Activated CD4-positive, alpha-beta T cell treated with anti-CD3 and anti-CD28 coated beads, Interleukin-2, amount 10 ng/mL, durations not matched to agents 24 days and 14 days (primary cell): Measurements from ENCODE around the gene JUN. TPM values are rescaled to one million over a fixed set of nuclear protein-coding genes. Genes with fewer than 3 reads are reported as not detected.

ENCODE experiments used
- DNase-seq: peaks from one replicate; pipeline ENCODE4 v3.0.0; 2022
- H3K27ac Mint-ChIP-seq: one replicate; pipeline ENCODE4 v1.8.0; 2022; ENCODE audit warnings: mild to moderate bottlenecking, mixed read lengths
- H3K27me3 Mint-ChIP-seq: one replicate; pipeline ENCODE4 v1.8.0; 2022; ENCODE audit warnings: mixed read lengths
- H3K36me3 Mint-ChIP-seq: one replicate; pipeline ENCODE4 v1.8.0; 2022; ENCODE audit warnings: low read depth, mild to moderate bottlenecking, mixed read lengths
- H3K4me1 Mint-ChIP-seq: one replicate; pipeline ENCODE4 v1.8.0; 2021; ENCODE audit warnings: mixed read lengths
- H3K4me3 Mint-ChIP-seq: one replicate; pipeline ENCODE4 v1.8.0; 2022; ENCODE audit warnings: mild to moderate bottlenecking, moderate library complexity, mixed read lengths
- H3K9me3 Mint-ChIP-seq: one replicate; pipeline ENCODE4 v1.8.0; 2021; ENCODE audit warnings: mixed read lengths
- intact Hi-C: fragments of 100-400 bp; cut with micrococcal nuclease; formaldehyde crosslinking; loops from one replicate; pipeline ENCODE4 v1.15.1; 2023
- total RNA-seq: library from RNA; stranded (reverse); gene quantifications from 2 replicates; pipeline ENCODE4 v1.2.3, GENCODE V29; 2022

The JUN gene
- total RNA-seq, 1 donor from 2014 or later: 51.6 TPM

DNA sequence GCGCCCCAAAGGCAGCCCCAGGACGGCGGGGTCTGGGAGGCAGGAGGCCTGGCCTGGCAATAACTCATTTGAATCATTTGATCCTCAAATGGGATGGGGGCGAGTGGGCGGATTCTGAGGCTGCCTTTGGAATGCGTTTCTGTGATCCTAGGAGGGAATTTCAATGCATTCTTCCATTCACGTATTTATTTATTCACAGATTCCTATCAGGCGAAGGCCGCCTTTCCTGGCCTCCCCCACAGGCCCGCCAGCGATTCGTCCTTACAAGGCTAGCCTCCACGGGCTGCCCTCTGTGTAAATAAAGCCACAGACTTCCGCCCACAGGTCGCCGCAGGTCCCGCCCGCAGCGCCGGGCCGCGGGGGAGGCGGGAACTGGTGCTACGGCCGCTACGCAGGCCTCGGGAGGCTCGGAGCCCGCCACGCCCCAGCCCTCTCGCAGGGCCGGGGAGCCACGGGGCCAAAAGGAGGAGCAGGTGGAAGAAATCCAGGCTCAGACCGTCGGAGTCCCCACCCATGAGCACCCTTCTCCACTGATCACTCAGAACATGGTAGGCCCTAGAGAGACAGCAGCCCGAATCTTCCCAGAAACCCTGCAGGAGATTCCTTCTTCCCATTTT lies 31.3 kb upstream of the JUN start:
- peak; percentile 89 for DNase-seq
- peaks cover 2% of the 10 kb centered on the region for H3K36me3 Mint-ChIP-seq
- H3K4me3 Mint-ChIP-seq: peak overlapping the region; percentile 87
- peak overlapping the region; percentile 87 for H3K27ac Mint-ChIP-seq
- intact Hi-C loops: loop anchor here (1.0 to 10.0 kb wide), 5 partner anchors 60 to 480 kb away; partner anchors contain the start of gene FGGY
- H3K4me1 Mint-ChIP-seq: peaks cover 47% of the 10 kb centered on the region
- H3K27me3 Mint-ChIP-seq: no peaks in the 10 kb centered on the region
- H3K9me3 Mint-ChIP-seq: no peaks in the 10 kb centered on the region

DNA sequence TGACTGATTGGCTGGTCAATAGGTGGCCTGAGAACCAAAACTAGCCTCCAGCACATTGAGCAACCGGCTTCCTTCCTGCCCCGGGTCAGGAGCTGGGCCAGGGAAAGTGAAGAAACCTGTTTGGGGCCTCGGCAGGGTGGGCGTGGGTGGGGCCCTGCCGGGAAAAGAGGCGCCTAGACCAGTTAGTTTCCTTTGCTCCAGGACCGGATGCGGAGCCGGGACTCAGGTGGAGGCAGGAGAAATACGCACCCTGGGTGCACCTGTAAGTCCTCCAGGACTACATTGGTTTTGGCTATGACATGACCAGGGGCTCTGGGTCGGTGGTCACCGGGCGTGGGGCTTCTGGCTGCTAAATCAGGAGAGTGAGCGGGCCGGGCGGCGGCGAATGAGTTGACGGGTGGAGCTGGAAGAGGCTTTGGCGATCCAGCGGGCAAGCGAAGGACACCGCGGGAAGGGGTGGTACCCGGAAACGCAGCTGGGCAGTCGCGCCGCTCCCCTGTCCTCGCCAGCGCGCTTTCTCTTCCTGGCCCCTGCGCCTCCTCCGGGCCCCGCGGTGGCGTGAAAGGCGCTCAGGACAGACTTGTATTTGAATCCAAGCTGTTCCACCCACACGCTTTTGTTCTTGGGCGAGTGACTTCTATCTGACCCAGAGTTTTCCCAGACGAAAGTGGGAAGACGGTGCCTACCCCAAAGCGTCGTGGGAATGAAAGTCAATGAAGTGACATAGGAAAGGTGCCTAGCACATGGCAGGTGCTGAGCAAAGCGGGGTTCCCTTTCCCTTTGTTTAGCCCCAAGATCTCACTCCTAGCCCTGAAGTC lies 30.6 kb upstream of the JUN start:
- no peak overlapping the region for H3K27ac Mint-ChIP-seq
- DNase-seq: no peak
- no peaks in the 10 kb centered on the region for H3K9me3 Mint-ChIP-seq
- intact Hi-C loops: loop anchor here (1.0 to 10.0 kb wide), 5 partner anchors 59 to 480 kb away; partner anchors contain the start of gene FGGY
- H3K4me3 Mint-ChIP-seq: peak overlapping the region; percentile 87
- peaks cover 2% of the 10 kb centered on the region for H3K36me3 Mint-ChIP-seq
- peaks cover 50% of the 10 kb centered on the region for H3K4me1 Mint-ChIP-seq
- no peaks in the 10 kb centered on the region for H3K27me3 Mint-ChIP-seq

DNA sequence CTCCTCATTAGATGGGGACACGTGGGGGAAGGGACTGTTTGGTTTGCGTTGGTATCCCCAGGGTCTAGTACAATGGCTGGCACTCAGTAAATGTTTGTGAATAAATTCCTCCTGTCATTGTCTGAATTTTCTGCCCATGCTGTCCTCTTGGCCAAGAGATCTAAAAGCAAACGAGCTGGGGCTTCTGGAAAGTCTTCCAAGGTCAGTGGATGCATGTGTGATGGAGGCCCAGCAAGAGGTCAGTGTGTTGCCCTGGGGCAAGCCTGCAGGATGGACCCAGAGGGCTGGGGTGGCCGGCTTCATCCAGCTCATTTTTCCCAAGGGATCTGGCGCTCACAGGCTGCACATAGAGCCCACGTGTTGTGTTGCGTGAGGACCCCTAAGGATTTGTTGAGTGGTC lies 30.0 kb upstream of the JUN start:
- intact Hi-C loops: loop anchor here (10.0 kb wide), 1 partner anchor 481 kb away; the partner anchor contains the start of gene FGGY
- DNase-seq: no peak
- Mint-ChIP-seq H3K4me3 (peak overlapping the region; percentile 41), H3K36me3 (peaks cover 2% of the 10 kb centered on the region), H3K9me3 (no peaks in the 10 kb centered on the region), H3K27ac (peak overlapping the region; percentile 32), H3K27me3 (no peaks in the 10 kb centered on the region), H3K4me1 (peaks cover 53% of the 10 kb centered on the region)

DNA sequence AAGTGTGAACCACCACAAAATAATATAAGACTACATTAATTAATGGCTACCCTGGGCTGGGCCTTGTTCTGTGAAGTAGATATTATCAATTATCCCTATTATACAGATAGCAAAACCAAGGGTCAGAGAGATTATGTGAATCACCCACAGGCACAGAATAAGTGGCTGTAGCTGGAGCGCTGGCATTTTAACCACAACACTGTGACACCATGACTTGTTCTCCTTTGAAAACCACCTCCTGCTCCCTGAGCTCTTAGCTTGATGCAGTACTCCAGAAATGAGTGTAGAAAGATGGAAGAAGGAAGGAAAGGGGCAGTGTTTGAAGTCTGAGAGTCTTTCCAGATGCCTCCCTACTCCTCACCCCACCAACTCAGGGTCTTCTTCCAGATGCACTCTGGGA lies 29.5 kb upstream of the JUN start:
- intact Hi-C loops: loop anchor here (10.0 kb wide), 1 partner anchor 481 kb away; the partner anchor contains the start of gene FGGY
- no peak for DNase-seq
- H3K4me3 Mint-ChIP-seq: peak overlapping the region; percentile 41
- no peaks in the 10 kb centered on the region for H3K9me3 Mint-ChIP-seq
- peaks cover 49% of the 10 kb centered on the region for H3K4me1 Mint-ChIP-seq
- peak overlapping the region; percentile 34 for H3K27ac Mint-ChIP-seq
- peaks cover 2% of the 10 kb centered on the region for H3K36me3 Mint-ChIP-seq
- no peaks in the 10 kb centered on the region for H3K27me3 Mint-ChIP-seq

DNA sequence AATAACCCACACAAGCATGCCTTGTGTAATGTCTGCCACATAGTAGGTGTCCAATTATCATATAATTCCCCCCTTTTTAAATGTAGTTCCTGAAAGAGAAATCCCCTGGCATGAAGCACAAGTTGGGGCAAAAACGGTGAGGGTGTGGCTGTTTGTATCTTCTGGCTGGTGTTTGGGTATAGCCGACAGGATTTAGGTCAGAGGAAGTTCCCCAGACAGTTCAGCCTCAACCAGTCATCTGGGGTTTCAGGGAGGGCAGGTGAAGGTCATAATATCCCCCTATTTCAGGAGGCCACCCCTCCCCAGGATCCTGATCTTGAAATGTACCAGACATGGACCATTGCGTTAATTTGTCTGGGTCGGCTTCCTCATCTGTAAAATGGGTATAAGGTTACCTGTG lies 29.1 kb upstream of the JUN start:
- DNase-seq: peak; percentile 72
- Mint-ChIP-seq H3K4me1 (peaks cover 50% of the 10 kb centered on the region), H3K9me3 (no peaks in the 10 kb centered on the region), H3K27me3 (no peaks in the 10 kb centered on the region), H3K4me3 (peak overlapping the region; percentile 41), H3K36me3 (peaks cover 2% of the 10 kb centered on the region), H3K27ac (peak overlapping the region; percentile 34)
- intact Hi-C loops: loop anchor here (10.0 kb wide), 1 partner anchor 482 kb away; the partner anchor contains the start of gene FGGY

DNA sequence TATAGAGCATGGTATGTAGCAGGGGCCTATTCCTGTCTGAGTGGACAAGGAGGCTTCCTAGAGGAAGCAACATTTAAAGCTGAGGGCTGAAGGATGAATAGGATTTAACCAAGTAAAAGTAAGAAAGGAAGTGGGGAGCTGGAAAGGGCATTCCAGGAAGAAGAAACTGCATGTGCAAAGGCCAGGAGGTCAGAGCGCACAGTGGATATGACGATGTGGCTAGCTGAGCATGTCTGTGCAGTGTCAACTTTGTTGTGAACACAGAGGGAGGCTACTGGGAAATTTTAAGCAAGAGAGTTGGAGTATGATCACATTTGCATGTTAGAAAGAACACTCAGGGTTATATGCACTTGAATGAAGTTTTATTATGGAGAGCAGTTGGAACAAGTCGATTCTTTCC lies 28.6 kb upstream of the JUN start:
- intact Hi-C loops: loop anchor here (10.0 kb wide), 1 partner anchor 482 kb away; the partner anchor contains the start of gene FGGY
- H3K36me3 Mint-ChIP-seq: peaks cover 2% of the 10 kb centered on the region
- DNase-seq: no peak
- peaks cover 53% of the 10 kb centered on the region for H3K4me1 Mint-ChIP-seq
- no peaks in the 10 kb centered on the region for H3K9me3 Mint-ChIP-seq
- no peaks in the 10 kb centered on the region for H3K27me3 Mint-ChIP-seq
- no peak overlapping the region for H3K4me3 Mint-ChIP-seq
- H3K27ac Mint-ChIP-seq: no peak overlapping the region

DNA sequence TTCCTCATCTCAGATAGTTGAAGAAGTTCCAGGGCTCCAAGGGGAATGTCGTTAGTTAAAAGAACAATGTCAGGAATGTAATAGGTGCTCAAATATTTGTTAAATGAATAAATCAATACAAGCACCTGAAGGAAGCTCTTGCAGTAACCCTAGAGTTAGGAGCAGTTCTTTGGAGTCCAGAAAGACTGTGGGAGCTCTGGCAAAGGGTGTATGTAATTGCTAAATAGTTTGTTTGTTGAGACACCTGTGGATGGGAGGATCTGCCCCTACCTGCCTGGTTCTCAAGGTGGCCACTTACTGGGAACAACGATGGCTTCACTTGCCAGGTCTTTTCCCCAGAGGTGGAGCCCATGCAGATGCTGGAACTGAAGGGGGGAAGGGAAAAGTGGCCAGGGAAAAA lies 27.5 kb upstream of the JUN start:
- intact Hi-C loops: loop anchor here (10.0 kb wide), 1 partner anchor 483 kb away; the partner anchor contains the start of gene FGGY
- Mint-ChIP-seq H3K4me3 (no peak overlapping the region), H3K27me3 (no peaks in the 10 kb centered on the region)

DNA sequence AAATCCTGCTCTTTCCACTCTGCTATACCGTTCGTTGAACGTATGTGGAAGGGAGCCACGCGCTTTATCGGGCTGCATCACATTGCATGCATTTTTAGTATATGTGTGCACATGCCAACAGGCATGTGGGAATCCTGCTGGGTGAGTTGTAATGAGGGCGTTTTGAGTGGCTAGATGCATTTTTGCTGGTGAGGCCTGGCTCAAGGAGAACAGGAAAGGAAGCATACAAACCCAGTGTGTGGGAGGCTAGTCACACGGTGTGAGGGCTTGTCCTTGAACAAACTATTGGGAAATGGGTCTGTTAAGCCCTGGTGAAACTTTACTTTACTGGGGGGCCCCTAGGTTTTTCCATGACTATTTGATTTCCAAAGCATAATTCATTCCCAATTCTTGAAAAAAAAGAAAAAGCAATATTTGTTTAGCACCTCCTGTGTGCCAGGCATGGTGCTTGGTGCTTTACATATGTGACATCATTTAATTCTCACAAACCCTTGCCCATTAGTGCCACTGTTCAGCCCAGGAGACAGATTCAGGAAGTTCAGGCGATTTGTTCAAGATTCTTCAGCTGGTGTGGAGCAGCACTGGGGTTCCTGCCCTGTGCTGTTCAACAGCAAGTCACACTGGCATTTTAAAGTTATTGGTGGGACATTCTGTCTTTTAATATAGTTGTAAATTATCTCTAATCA lies 25.6 kb upstream of the JUN start:
- no peaks in the 10 kb centered on the region for H3K27me3 Mint-ChIP-seq
- H3K27ac Mint-ChIP-seq: no peak overlapping the region
- no peaks in the 10 kb centered on the region for H3K9me3 Mint-ChIP-seq
- intact Hi-C loops: loop anchor here (10.0 kb wide), 1 partner anchor 485 kb away; the partner anchor contains the start of gene FGGY
- no peak overlapping the region for H3K4me3 Mint-ChIP-seq
- peaks cover 8% of the 10 kb centered on the region for H3K36me3 Mint-ChIP-seq
- no peak for DNase-seq
- H3K4me1 Mint-ChIP-seq: peaks cover 39% of the 10 kb centered on the region

More for the DNA sequence above, 27.5 kb upstream of the JUN start:
- Mint-ChIP-seq H3K4me1 (peaks cover 50% of the 10 kb centered on the region), H3K27ac (no peak overlapping the region), H3K36me3 (peaks cover 2% of the 10 kb centered on the region), H3K9me3 (no peaks in the 10 kb centered on the region)
- no peak for DNase-seq

DNA sequence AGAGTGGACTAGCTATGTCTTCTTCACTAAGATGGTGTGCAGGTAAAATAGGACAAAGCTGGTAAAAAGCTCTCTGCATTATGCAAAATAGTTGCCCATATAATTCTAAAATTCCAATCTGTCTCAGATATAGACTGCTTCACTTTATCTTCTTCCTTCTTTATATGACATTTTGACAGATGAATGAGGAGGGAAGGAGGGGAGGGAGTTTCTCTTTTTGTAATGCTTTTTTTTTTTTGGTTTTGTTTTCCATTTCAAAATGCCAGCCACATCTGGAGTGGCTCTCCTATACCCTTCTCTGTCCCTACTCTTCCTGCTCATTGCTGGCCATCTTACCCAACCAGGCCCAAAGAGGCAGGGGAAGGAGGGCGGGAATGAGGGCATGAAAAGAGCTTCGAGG lies 24.2 kb upstream of the JUN start:
- Mint-ChIP-seq H3K27me3 (no peaks in the 10 kb centered on the region), H3K4me1 (peaks cover 30% of the 10 kb centered on the region), H3K4me3 (no peak overlapping the region), H3K36me3 (peaks cover 6% of the 10 kb centered on the region), H3K27ac (no peak overlapping the region), H3K9me3 (no peaks in the 10 kb centered on the region)
- intact Hi-C loops: no loop called here
- no peak for DNase-seq

DNA sequence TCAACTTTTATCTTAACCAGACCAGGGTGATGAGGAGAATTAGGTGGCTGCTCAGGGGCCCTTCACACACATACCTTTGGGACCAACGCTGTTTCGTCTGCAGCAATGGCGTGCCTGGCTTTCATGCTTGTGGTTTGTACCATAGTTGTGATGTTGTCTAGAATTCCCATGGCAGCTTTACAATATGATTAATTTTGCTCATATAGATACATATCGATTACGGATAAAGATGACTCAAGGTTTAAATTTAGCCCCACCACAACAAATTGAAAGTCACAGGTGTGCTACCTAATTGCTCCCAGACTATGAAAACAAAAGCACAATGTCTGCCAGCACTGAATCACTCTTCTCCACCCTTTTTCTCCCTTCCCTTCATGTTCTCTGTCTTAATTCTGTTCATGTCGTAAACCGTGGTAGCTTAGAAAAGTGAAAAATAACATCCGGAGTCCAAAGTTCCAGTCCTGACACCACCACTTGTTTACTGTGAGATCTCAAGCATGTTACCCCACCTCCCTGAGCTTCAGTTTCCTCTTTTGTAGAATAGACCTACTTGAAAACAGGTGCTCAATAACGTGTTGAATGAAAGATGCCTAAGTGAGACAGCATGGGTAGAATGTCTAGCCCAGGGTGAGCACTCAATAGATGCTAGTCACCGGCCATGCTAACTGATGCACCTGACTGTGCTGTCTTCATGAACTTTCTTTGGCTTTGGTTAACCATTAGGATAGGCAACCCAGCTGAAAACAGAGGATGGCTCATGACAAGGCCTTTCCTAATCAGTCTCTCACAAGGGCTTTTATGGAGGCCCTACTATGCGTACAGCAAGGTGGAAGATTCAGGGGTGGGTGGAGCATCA lies 22.1 kb upstream of the JUN start:
- no peak for DNase-seq
- Mint-ChIP-seq H3K4me1 (peaks cover 17% of the 10 kb centered on the region), H3K36me3 (peaks cover 8% of the 10 kb centered on the region), H3K4me3 (no peak overlapping the region), H3K27ac (no peak overlapping the region), H3K9me3 (no peaks in the 10 kb centered on the region), H3K27me3 (no peaks in the 10 kb centered on the region)
- intact Hi-C loops: no loop called here

DNA sequence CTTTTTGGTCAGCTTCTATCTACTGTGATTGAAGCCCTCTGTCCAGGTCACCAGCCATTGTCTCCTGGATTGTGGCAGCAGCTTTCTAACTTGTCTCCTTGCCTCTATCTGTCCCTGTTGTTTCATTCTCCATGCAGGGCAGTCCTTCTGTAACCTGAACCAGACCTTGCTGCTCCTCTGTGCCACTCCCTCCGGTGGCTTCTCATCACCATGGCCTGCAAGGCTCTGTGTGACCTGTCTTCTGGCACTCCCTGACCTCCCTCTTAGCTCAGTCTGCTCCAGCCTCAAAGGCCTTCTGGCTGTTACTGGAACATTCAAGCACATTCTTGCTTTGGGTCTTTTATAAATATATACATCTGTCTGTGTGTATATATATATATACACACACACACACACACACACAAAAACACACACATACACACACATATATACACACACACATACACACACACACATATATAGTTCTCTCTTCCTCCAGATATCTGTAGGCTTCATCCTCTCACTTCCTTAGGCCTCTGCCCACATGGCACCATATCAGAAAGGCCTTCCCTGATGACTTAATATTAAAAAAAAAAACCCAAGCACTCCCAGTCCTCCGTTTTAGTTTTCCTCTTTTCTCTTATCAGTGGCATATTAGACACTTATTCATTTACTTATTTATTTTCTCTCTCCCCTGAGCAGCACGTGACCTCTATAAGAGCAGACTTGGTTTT lies 21.2 kb upstream of the JUN start:
- Mint-ChIP-seq H3K4me1 (peaks cover 17% of the 10 kb centered on the region), H3K27me3 (no peaks in the 10 kb centered on the region), H3K9me3 (no peaks in the 10 kb centered on the region), H3K27ac (no peak overlapping the region), H3K36me3 (peaks cover 10% of the 10 kb centered on the region), H3K4me3 (no peak overlapping the region)
- intact Hi-C loops: no loop called here
- DNase-seq: no peak

DNA sequence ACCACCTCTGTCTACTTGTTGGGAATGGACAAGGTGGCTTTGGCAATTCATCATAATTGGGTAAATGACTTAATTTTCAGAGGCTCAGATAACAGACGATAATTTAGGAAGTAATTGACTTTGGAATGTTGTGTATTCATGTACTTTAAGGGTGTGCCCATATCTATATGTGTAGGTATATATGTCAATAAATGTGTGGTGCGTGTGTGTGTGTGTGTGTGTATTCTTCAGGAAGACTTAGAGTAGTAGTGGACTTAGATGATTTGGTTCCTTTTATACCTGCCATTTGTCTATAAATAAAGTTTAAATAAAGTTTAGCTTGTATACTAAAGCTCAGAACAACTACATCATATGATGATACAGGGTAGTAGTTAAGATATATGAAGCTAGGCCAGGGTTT lies 20.0 kb upstream of the JUN start:
- peaks cover 13% of the 10 kb centered on the region for H3K36me3 Mint-ChIP-seq
- H3K4me3 Mint-ChIP-seq: no peak overlapping the region
- no peaks in the 10 kb centered on the region for H3K27me3 Mint-ChIP-seq
- intact Hi-C loops: no loop called here
- H3K27ac Mint-ChIP-seq: no peak overlapping the region
- DNase-seq: no peak
- H3K9me3 Mint-ChIP-seq: no peaks in the 10 kb centered on the region
- peaks cover 11% of the 10 kb centered on the region for H3K4me1 Mint-ChIP-seq
